ENCODE measurements around the gene SRPRA.
A peak's percentile ranks its signal among the peaks of the same experiment; 100 is the strongest.
"Not testable (repeated sequence)": the region's sequence is repeated elsewhere in the genome, so short reads cannot be mapped to it uniquely, and the experiment has no call there.

SRPRA gene

GRCh38 chr11:126288237-126288636, 19.5 kb upstream of the SRPRA start:
- H3K4me3 ChIP-seq (ENCODE audit: low read depth, low read length): no peak overlapping the region
- DNase-seq (ENCODE audit: low read depth): no peak

- no peak overlapping the region for H3K4me3 ChIP-seq (ENCODE audit: low read depth, low read length)
- DNase-seq (ENCODE audit: low read depth): peak; percentile 79
These were observed 16.1 kb upstream of the SRPRA start for GRCh38 chr11:126284829-126285228.

GRCh38 chr11:126282736-126283591, 14.3 kb upstream of the SRPRA start, which contains the start of gene TIRAP:
Gene TIRAP (plus strand): TSS chr11:126283093. CDS start chr11:126290895, 7,802 bp downstream.
- peak within 1 kb of the TSS; percentile 55 for H3K4me3 ChIP-seq (ENCODE audit: low read depth, low read length)
- no peak for DNase-seq (ENCODE audit: low read depth)

DNA sequence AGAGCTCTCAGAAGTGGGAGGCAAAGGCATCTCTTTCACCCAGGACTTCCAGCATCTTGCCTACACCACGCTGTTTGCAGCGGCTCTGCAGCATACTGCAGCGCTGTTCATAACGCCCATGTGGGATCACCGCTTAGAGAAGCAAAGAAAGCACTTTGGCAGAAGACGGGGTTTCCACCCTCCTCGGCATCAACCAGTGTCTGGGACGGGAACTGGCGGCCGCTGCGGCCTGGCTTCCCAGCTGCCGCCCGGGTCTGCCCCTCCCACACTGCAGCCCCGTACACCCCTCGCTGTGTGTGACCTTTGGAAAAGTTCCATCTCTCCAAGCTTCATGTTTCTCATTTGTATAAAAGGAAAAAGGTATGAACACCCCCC, 13.7 kb upstream of the SRPRA start:
- DNase-seq (ENCODE audit: low read depth): no peak
- peak overlapping the region; percentile 55 for H3K4me3 ChIP-seq (ENCODE audit: low read depth, low read length)

- DNase-seq (ENCODE audit: low read depth): no peak
- H3K4me3 ChIP-seq (ENCODE audit: low read depth, low read length): peak overlapping the region; percentile 55
These were observed 13.0 kb upstream of the SRPRA start for GRCh38 chr11:126281666-126282175.

DNA sequence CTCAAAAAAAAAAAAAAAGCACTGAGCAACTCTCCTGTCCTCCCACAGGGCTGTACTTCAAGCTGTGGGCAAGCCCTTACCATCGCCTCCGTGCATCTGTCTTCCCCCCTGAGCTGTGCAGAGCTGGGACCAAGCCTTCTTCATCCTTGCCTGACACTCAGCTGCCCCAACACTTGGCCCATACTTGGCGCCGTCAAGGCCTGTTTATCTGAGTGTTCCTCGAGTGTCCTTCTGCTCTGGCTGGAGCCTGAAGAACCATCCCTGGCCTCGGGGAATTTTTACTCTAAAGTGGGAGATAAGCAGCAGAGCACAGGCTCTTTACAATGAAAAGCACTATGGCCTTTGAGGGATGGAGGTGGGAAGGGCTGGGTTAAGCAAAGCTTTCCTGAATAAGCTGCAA, 12.6 kb upstream of the SRPRA start:
- no peak for DNase-seq (ENCODE audit: low read depth)

GRCh38 chr11:126280595-126280994, 11.9 kb upstream of the SRPRA start:
- H3K4me3 ChIP-seq (ENCODE audit: low read depth, low read length): no peak overlapping the region

More for the DNA sequence above, 12.6 kb upstream of the SRPRA start:
- no peak overlapping the region for H3K4me3 ChIP-seq (ENCODE audit: low read depth, low read length)

DNA sequence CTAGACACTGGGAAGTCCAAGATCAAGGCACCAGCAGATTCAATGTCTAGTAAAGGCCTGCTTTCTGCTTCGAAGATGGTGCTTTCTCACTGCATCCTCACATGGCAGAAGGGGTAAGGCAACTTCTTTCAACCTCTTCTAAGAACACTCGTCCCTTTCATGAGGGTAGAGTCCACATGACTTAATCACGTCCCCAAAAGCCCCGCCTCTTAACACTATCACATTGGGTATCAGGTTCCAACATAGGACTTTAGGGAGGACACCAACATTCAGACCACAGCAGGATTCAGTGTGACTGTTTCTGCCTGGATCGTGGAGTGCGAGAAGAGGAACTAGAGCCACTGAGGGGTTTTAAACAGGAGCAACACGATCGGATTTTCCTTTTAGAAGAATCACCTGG, 10.5 kb upstream of the SRPRA start:
- no peak overlapping the region for H3K4me3 ChIP-seq (ENCODE audit: low read depth, low read length)
- no peak for DNase-seq (ENCODE audit: low read depth)

More at GRCh38 chr11:126280595-126280994, 11.9 kb upstream of the SRPRA start:
- DNase-seq (ENCODE audit: low read depth): no peak

DNA sequence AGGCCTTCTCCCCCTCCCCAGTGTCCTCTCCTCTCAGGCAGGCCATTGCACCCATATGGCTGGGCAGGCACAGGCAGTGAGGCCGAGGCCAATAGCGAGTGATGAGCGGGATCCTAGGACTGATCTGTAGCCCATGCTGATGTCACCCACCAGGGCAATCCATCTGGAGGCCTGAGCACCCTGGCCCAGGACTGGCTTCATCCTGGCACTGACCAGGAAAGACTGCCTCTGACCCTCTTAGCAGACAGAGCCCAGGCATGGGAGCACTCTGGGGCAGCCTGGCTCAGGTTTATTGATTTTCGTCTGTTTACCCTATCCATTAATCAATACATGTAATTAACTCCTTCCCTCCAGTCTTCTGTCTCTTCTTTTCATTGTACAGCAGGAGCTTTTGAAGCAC, 9.1 kb upstream of the SRPRA start:
- DNase-seq (ENCODE audit: low read depth): no peak
- H3K4me3 ChIP-seq (ENCODE audit: low read depth, low read length): no peak overlapping the region

- H3K4me3 ChIP-seq (ENCODE audit: low read depth, low read length): no peak overlapping the region
- DNase-seq (ENCODE audit: low read depth): no peak
These were observed 8.6 kb upstream of the SRPRA start for GRCh38 chr11:126277322-126277721.

- DNase-seq (ENCODE audit: low read depth): no peak
- peak overlapping the region; percentile 98 for H3K4me3 ChIP-seq (ENCODE audit: low read depth, low read length)
These were observed 361 bp downstream of the SRPRA start for GRCh38 chr11:126268361-126268707.

- H3K4me3 ChIP-seq (ENCODE audit: low read depth, low read length): peak overlapping the region; percentile 98
- DNase-seq (ENCODE audit: low read depth): no peak
These were observed 1.0 kb downstream of the SRPRA start for GRCh38 chr11:126267650-126268049.

- DNase-seq (ENCODE audit: low read depth): no peak
- no peak overlapping the region for H3K4me3 ChIP-seq (ENCODE audit: low read depth, low read length)
These were observed 2.9 kb downstream of the SRPRA start for GRCh38 chr11:126265811-126266210.

- H3K4me3 ChIP-seq (ENCODE audit: low read depth, low read length): no peak overlapping the region
- no peak for DNase-seq (ENCODE audit: low read depth)
These were observed 5.2 kb downstream of the SRPRA start for GRCh38 chr11:126263489-126263888.

- no peak for DNase-seq (ENCODE audit: low read depth)
- no peak overlapping the region for H3K4me3 ChIP-seq (ENCODE audit: low read depth, low read length)
These were observed 6.5 kb downstream of the SRPRA start for GRCh38 chr11:126262216-126262615.

DNA sequence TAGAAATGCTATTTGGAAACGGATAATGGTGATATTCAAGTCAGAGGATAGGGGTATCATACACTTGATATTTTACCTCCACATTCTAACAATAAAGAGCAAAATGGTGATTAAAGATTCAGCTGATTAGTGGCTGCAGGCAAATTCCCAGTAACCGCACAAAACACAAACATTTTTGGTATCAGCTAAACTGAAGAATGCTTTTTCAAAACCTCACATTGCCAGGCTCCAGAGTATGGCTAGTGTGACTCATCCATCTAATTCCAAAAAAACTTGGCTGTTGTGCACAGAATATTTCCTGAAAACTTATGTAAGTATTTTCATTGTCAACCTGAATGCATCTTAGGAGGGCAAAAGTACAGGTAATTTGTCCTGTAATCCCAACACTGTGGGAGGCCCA, 10.9 kb downstream of the SRPRA start:
- DNase-seq (ENCODE audit: low read depth): no peak
- no peak overlapping the region for H3K4me3 ChIP-seq (ENCODE audit: low read depth, low read length)

- no peak overlapping the region for H3K4me3 ChIP-seq (ENCODE audit: low read depth, low read length)
- no peak for DNase-seq (ENCODE audit: low read depth)
These were observed 11.6 kb downstream of the SRPRA start for GRCh38 chr11:126257144-126257543.

GRCh38 chr11:126256216-126256615, 12.5 kb downstream of the SRPRA start:
- no peak overlapping the region for H3K4me3 ChIP-seq (ENCODE audit: low read depth, low read length)
- no peak for DNase-seq (ENCODE audit: low read depth)

DNA sequence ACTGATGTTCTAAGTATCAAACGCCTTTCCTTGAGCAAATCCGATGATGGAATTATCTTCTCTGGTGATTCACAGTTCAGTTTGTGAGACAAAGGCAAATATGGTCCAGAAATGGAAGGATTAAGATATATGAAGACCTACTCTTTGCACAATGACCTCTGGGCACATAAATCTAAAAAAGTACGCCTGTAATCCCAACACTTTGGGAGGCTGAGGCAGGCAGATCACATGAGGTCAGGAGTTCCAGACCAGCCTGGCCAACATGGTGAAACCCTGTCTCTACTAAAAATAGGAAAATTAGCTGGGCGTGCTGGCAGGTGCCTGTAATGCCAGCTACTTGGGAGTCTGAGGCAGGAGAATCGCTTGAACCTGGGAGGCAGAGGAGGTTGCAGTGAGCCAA, 13.2 kb downstream of the SRPRA start:
- not testable (repeated sequence) for DNase-seq (ENCODE audit: low read depth); H3K4me3 ChIP-seq (ENCODE audit: low read depth, low read length)

DNA sequence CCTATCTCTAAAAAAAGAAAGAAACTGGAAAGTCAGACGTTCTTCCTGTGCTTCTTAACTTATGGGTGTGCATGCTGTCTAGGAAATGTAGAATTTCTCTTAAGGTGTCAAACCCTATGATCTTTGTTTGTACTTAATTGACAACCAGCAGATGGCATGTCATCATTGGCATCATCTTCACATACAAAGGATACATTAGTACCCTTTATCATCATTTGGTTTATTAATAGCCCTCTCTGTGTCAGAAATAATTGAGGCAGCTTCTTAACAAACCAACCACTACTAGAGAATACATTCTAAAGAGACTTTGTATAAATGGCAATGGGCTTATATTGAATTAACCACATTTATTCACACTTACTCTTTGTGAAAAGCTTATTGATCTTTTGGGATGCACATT, 13.9 kb downstream of the SRPRA start:
- DNase-seq (ENCODE audit: low read depth): no peak
- H3K4me3 ChIP-seq (ENCODE audit: low read depth, low read length): no peak overlapping the region

- no peak for DNase-seq (ENCODE audit: low read depth)
- no peak overlapping the region for H3K4me3 ChIP-seq (ENCODE audit: low read depth, low read length)
These were observed 15.4 kb downstream of the SRPRA start for GRCh38 chr11:126253265-126253664.
